ENCODE measurements around the gene POLQ. TPM values are rescaled to one million over a fixed set of nuclear protein-coding genes. Genes with fewer than 3 reads are reported as not detected.

POLQ gene
- total and polyA plus RNA-seq, 9 of the 15 experiments (the other 6 are each of a cell fraction or from before 2014, with no cell fraction given): 1.5 to 19.0 (median 8.8) TPM

DNA sequence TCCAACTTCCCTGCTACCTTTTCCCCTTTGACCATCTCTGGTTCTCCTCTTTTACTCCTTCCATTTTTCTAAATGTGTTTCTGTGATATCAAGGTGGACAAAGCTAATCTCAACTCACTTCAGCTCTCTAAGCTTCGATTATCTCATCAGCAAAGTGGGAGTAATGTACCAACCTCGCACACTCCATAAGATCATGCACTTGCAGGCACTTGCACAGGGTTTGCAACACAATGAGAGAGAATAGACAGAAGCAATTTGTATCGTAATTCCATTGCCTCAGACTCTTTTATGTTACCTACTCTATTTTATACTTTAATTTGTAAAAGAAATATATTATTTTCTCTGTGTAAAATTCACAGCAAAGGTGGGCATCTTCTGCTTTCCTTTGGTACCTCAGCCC, 7.0 kb upstream of the POLQ start:
- ATAC-seq (peak; percentile 42), FAIRE-seq (no peak), DNase-seq (ENCODE audit: extremely low read depth in 1 of 4, low spot score in 3 of 4) (no peak)
- H3K9me1 ChIP-seq (ENCODE audit: control insufficient read depth, insufficient read depth, low read length): no peaks in the 10 kb centered on the region
- H3K27ac ChIP-seq (ENCODE audit: extremely low read depth, low read depth, low read length): no peak overlapping the region
- no peak for TF ChIP-seq BRD9 (IDR thresholded peaks at IDR 0.05; ENCODE audit: low read depth, partially characterized antibody)
- TF ChIP-seq, protein P1, sequence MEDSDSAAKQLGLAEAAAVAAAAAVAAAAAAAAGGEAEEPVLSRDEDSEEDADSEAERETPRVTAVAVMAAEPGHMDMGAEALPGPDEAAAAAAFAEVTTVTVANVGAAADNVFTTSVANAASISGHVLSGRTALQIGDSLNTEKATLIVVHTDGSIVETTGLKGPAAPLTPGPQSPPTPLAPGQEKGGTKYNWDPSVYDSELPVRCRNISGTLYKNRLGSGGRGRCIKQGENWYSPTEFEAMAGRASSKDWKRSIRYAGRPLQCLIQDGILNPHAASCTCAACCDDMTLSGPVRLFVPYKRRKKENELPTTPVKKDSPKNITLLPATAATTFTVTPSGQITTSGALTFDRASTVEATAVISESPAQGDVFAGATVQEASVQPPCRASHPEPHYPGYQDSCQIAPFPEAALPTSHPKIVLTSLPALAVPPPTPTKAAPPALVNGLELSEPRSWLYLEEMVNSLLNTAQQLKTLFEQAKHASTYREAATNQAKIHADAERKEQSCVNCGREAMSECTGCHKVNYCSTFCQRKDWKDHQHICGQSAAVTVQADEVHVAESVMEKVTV (CRISPR knock-in tag; IDR thresholded peaks at IDR 0.05): no peak
- TF ChIP-seq ZNF146 (CRISPR knock-in tag; IDR thresholded peaks at IDR 0.05; ENCODE audit: unreplicated experiment): no peak
- no peak for TF ChIP-seq ZNF561 (CRISPR knock-in tag; conservative IDR thresholded peaks at IDR 0.05)
- TF ChIP-seq, protein P2, sequence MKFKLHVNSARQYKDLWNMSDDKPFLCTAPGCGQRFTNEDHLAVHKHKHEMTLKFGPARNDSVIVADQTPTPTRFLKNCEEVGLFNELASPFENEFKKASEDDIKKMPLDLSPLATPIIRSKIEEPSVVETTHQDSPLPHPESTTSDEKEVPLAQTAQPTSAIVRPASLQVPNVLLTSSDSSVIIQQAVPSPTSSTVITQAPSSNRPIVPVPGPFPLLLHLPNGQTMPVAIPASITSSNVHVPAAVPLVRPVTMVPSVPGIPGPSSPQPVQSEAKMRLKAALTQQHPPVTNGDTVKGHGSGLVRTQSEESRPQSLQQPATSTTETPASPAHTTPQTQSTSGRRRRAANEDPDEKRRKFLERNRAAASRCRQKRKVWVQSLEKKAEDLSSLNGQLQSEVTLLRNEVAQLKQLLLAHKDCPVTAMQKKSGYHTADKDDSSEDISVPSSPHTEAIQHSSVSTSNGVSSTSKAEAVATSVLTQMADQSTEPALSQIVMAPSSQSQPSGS (CRISPR knock-in tag; IDR thresholded peaks at IDR 0.05): no peak
- no peak for TF ChIP-seq HNRNPUL1 (IDR thresholded peaks at IDR 0.05; ENCODE audit: low read length)
- no peak for TF ChIP-seq RFX1 (IDR thresholded peaks at IDR 0.05)
- TF ChIP-seq ZNF408 (CRISPR knock-in tag; IDR thresholded peaks at IDR 0.05; ENCODE audit: low read depth): no peak
- no peaks in the 10 kb centered on the region for H3K27me3 ChIP-seq (ENCODE audit: control insufficient read depth in 2 of 2, insufficient read depth in 2 of 2, low read length in 2 of 2)
- intact Hi-C loops (cut with micrococcal nuclease) (no loop called here), in situ Hi-C loops (cut with MboI) (no loop called here)
- no peak overlapping the region for H3K9ac ChIP-seq (ENCODE audit: insufficient read depth in 1 of 2, low read depth in 2 of 2, low read length in 2 of 2)
- peaks cover 0 to 6% of the 10 kb centered on the region in 2 experiments; a peak in 3 of 5 replicates for H3K4me1 ChIP-seq (replicated peaks in 1 of 2; ENCODE audit: control insufficient read depth in 2 of 2, insufficient read depth in 2 of 2, low read length in 2 of 2)
- H4K20me1 ChIP-seq (replicated peaks; ENCODE audit: control insufficient read depth, insufficient read depth, low read length): no peaks in the 10 kb centered on the region
- no peaks in the 10 kb centered on the region for H3K79me2 ChIP-seq (ENCODE audit: control insufficient read depth, insufficient read depth, low read length)
- H3K36me3 ChIP-seq (ENCODE audit: control insufficient read depth, insufficient read depth, low read length): no peaks in the 10 kb centered on the region
- POLR2A ChIA-PET: no interaction called here
- no peaks in the 10 kb centered on the region for H3K9me3 ChIP-seq (replicated peaks; ENCODE audit: control insufficient read depth, insufficient read depth, low read depth, low read length)
- H3K4me2 ChIP-seq (ENCODE audit: insufficient read depth, low read length): peak overlapping the region; percentile 73
- H3K4me3 ChIP-seq: no peak overlapping the region
- BruUV-seq (replicated peaks): no TSS peak
- CTCF ChIA-PET (ENCODE audit: low intra/inter-chr PET ratio): no interaction called here
- peak overlapping the region; percentile 91 for H2AFZ ChIP-seq (ENCODE audit: low read depth, low read length)
- 5% methylated on average over 3 of the region's 3 CpGs for WGBS (ENCODE audit: insufficient coverage, low coverage, missing lambda C conversion rate)
